Measurements from ENCODE around the gene GBF1.

- TF ChIP-seq POLR2AphosphoS5 (IDR thresholded peaks at IDR 0.05) (no peak), CTCF (IDR thresholded peaks at IDR 0.05) (peak in 2 of 4 experiments; percentile 96 to 98), POLR2A (IDR thresholded peaks at IDR 0.05) (no peak), EP300 (IDR thresholded peaks at IDR 0.05) (no peak)
These were observed 148.2 kb downstream of the GBF1 start for GRCh38 chr10:102393411-102394078.

Data from gastroesophageal sphincter (tissue), 3 donors.